Mesenchymal stem cell (in vitro differentiated cells and primary cell): ENCODE data around the gene EHF.
A peak's percentile ranks its signal among the peaks of the same experiment; 100 is the strongest.

Source experiments
- DNase-seq: peaks from one replicate; pipeline ENCODE4 v3.0.0-alpha.2; 2013
- H2AFZ ChIP-seq: one replicate; pipeline ENCODE4 v1.6.1; 2013; ENCODE audit warnings: low read depth, mild to moderate bottlenecking, control low read depth, inconsistent platforms, low read length, moderate library complexity
- H2AK5ac ChIP-seq: 2 replicates; pipeline ENCODE4 v1.6.1; 2013; ENCODE audit warnings: low read length, moderate library complexity, mild to moderate bottlenecking, inconsistent platforms; ENCODE audit not compliant: severe bottlenecking
- H2BK120ac ChIP-seq: one replicate; pipeline ENCODE4 v1.6.1; 2013; ENCODE audit warnings: low read depth, mild to moderate bottlenecking, inconsistent platforms, low read length, moderate library complexity
- H2BK12ac ChIP-seq, 2 experiments: one replicate each; pipeline ENCODE4 v1.6.1; 2013; ENCODE audit warnings: inconsistent platforms in 2 of 2, low read length in 2 of 2, mild to moderate bottlenecking in 2 of 2, moderate library complexity in 2 of 2, control low read depth in 1 of 2
- H2BK15ac ChIP-seq: one replicate; pipeline ENCODE4 v1.6.1; 2013; ENCODE audit warnings: mild to moderate bottlenecking, low read depth, inconsistent platforms; ENCODE audit not compliant: poor library complexity, severe bottlenecking
- H2BK5ac ChIP-seq: 2 replicates; pipeline ENCODE4 v1.6.1; 2013; ENCODE audit warnings: low read depth, mild to moderate bottlenecking, low read length, control low read depth, inconsistent platforms; ENCODE audit not compliant: poor library complexity, severe bottlenecking
- H3K14ac ChIP-seq, 2 experiments: one replicate each; pipeline ENCODE4 v1.6.1; 2013; ENCODE audit warnings: inconsistent platforms in 2 of 2, low read length in 2 of 2, control low read depth in 1 of 2, mild to moderate bottlenecking in 1 of 2, moderate library complexity in 1 of 2
- H3K18ac ChIP-seq, 2 experiments: one replicate each; pipeline ENCODE4 v1.6.1; 2013; ENCODE audit warnings: inconsistent platforms in 2 of 2, low read length in 2 of 2, control low read depth in 1 of 2, low read depth in 1 of 2, mild to moderate bottlenecking in 1 of 2
- H3K23ac ChIP-seq, 2 experiments: one replicate each; pipeline ENCODE4 v1.6.1; 2013; ENCODE audit warnings: inconsistent platforms in 2 of 2, low read length in 2 of 2, mild to moderate bottlenecking in 2 of 2, moderate library complexity in 2 of 2, control low read depth in 1 of 2
- H3K27ac ChIP-seq: 2 replicates; pipeline ENCODE4 v1.5.1; 2013; ENCODE audit warnings: mild to moderate bottlenecking, moderate library complexity, low read length, control low read depth, inconsistent platforms; ENCODE audit not compliant: poor library complexity, severe bottlenecking
- H3K27me3 ChIP-seq, 2 experiments: 2 replicates each; pipeline versions ENCODE4 v1.6.1 to v1.7.0; 2013; ENCODE audit warnings: low read length in 2 of 2, mild to moderate bottlenecking in 2 of 2, moderate library complexity in 2 of 2, control low read depth in 1 of 2, inconsistent platforms in 1 of 2; ENCODE audit not compliant: control insufficient read depth in 1 of 2, insufficient read depth in 1 of 2
- H3K36me3 ChIP-seq, 2 experiments: 2 replicates each; pipeline versions ENCODE4 v1.6.1 to v1.7.0; 2013; ENCODE audit warnings: low read length in 2 of 2, control low read depth in 1 of 2, inconsistent platforms in 1 of 2, low read depth in 1 of 2, mild to moderate bottlenecking in 1 of 2; ENCODE audit not compliant: insufficient read depth in 2 of 2, control insufficient read depth in 1 of 2
- H3K4ac ChIP-seq, 2 experiments: one replicate each; pipeline ENCODE4 v1.6.1; 2013; ENCODE audit warnings: inconsistent platforms in 2 of 2, low read length in 2 of 2, mild to moderate bottlenecking in 2 of 2, moderate library complexity in 2 of 2, control low read depth in 1 of 2, low read depth in 1 of 2
- H3K4me1 ChIP-seq: 2 replicates; pipeline ENCODE4 v1.6.1; 2013; ENCODE audit warnings: low read depth, low read length, control low read depth; ENCODE audit not compliant: control insufficient read depth, insufficient read depth
- H3K4me2 ChIP-seq: 2 replicates; pipeline ENCODE4 v1.6.1; 2013; ENCODE audit warnings: low read length, mild to moderate bottlenecking, inconsistent platforms; ENCODE audit not compliant: poor library complexity, severe bottlenecking
- H3K4me3 ChIP-seq, 2 experiments: 2 replicates each; pipeline versions ENCODE4 v1.5.1 to v1.7.0; 2013; ENCODE audit warnings: low read length in 2 of 2, mild to moderate bottlenecking in 2 of 2, control low read depth in 1 of 2, low read depth in 1 of 2; ENCODE audit not compliant: insufficient read depth in 1 of 2
- H3K79me1 ChIP-seq: replicated peaks from 2 replicates; pipeline ENCODE4 v1.6.1; 2013; ENCODE audit warnings: mild to moderate bottlenecking, control low read depth, low read length, inconsistent platforms; ENCODE audit not compliant: poor library complexity, severe bottlenecking
- H3K9ac ChIP-seq: 2 replicates; pipeline ENCODE4 v1.7.0; 2013; ENCODE audit warnings: mild to moderate bottlenecking, low read length, moderate library complexity
- H3K9me3 ChIP-seq: 2 replicates; pipeline ENCODE4 v1.7.0; 2013; ENCODE audit warnings: mild to moderate bottlenecking, low read length; ENCODE audit not compliant: control insufficient read depth
- H4K8ac ChIP-seq: one replicate; pipeline ENCODE4 v1.6.1; 2013; ENCODE audit warnings: inconsistent platforms, mild to moderate bottlenecking, low read length, moderate library complexity
- H4K91ac ChIP-seq: one replicate; pipeline ENCODE4 v1.6.1; 2013; ENCODE audit warnings: mild to moderate bottlenecking, low read length, inconsistent platforms
- WGBS: methylation state at CpG from one replicate; pipeline ENCODE4 v1.1.7; 2013; ENCODE audit warnings: mixed read lengths; 5-methylcytosine and 5-hydroxymethylcytosine counted together

The EHF gene

GRCh38 chr11:34646431-34646830, 25.5 kb downstream of the EHF start:
- WGBS: 98% methylated on average over 8 of the region's 8 CpGs
- Histone ChIP-seq H4K8ac (peak overlapping the region; percentile 36), H2BK120ac (no peak overlapping the region), H2BK12ac (no peak overlapping the region), H3K4me3 (no peak overlapping the region), H4K91ac (peak overlapping the region; percentile 60), H3K9ac (no peak overlapping the region), H3K4ac (no peak overlapping the region), H3K18ac (peak overlapping the region in 1 of 2 experiments; percentile 54), H3K4me1 (peaks cover 13% of the 10 kb centered on the region), H3K27ac (no peak overlapping the region), H3K79me1 (no peaks in the 10 kb centered on the region), H3K14ac (peak overlapping the region in 1 of 2 experiments; percentile 23), H3K36me3 (no peaks in the 10 kb centered on the region), H3K4me2 (no peak overlapping the region), H3K9me3 (no peaks in the 10 kb centered on the region), H2BK15ac (no peak overlapping the region), H3K27me3 (peaks cover 0 to 8% of the 10 kb centered on the region in 2 experiments), H2AFZ (no peak overlapping the region), H3K23ac (no peak overlapping the region), H2BK5ac (no peak overlapping the region), H2AK5ac (peak overlapping the region; percentile 21)
- DNase-seq: no peak

- H3K9ac ChIP-seq: no peak overlapping the region
- peaks cover 0 to 8% of the 10 kb centered on the region in 2 experiments for H3K27me3 ChIP-seq
- WGBS: 50% methylated on average over 1 of the region's 2 CpGs
- H2AFZ ChIP-seq: no peak overlapping the region
- H3K4me2 ChIP-seq: no peak overlapping the region
- H2BK12ac ChIP-seq: no peak overlapping the region
- H2BK5ac ChIP-seq: no peak overlapping the region
- H3K79me1 ChIP-seq: no peaks in the 10 kb centered on the region
- no peak overlapping the region for H3K4me3 ChIP-seq
- no peak overlapping the region for H2BK120ac ChIP-seq
- peak overlapping the region in 1 of 2 experiments; percentile 29 for H3K4ac ChIP-seq
- H3K18ac ChIP-seq: no peak overlapping the region
- no peak overlapping the region for H2AK5ac ChIP-seq
- H3K27ac ChIP-seq: no peak overlapping the region
- no peak overlapping the region for H4K8ac ChIP-seq
- H3K4me1 ChIP-seq: peaks cover 13% of the 10 kb centered on the region
- H3K36me3 ChIP-seq: no peaks in the 10 kb centered on the region
- H4K91ac ChIP-seq: no peak overlapping the region
- H2BK15ac ChIP-seq: no peak overlapping the region
- H3K9me3 ChIP-seq: no peaks in the 10 kb centered on the region
- H3K14ac ChIP-seq: no peak overlapping the region
- no peak overlapping the region for H3K23ac ChIP-seq
- peak; percentile 32 for DNase-seq
Measured at GRCh38 chr11:34647131-34647530, 26.2 kb downstream of the EHF start.

- Histone ChIP-seq H2BK15ac (no peak overlapping the region), H3K4me2 (no peak overlapping the region), H2AK5ac (peak overlapping the region; percentile 34), H2BK12ac (no peak overlapping the region), H3K27ac (no peak overlapping the region), H3K27me3 (peaks cover 0 to 4% of the 10 kb centered on the region in 2 experiments), H3K23ac (no peak overlapping the region), H3K4me1 (peaks cover 12% of the 10 kb centered on the region), H3K4me3 (no peak overlapping the region), H3K9ac (no peak overlapping the region), H3K18ac (no peak overlapping the region), H3K14ac (no peak overlapping the region), H2AFZ (no peak overlapping the region), H4K91ac (no peak overlapping the region), H3K36me3 (no peaks in the 10 kb centered on the region), H4K8ac (no peak overlapping the region), H2BK120ac (no peak overlapping the region), H2BK5ac (no peak overlapping the region), H3K4ac (peak overlapping the region in 1 of 2 experiments; percentile 29), H3K9me3 (no peaks in the 10 kb centered on the region), H3K79me1 (no peaks in the 10 kb centered on the region)
- DNase-seq: no peak
- 96% methylated on average over 3 of the region's 3 CpGs for WGBS
Measured at GRCh38 chr11:34647532-34647931, 26.6 kb downstream of the EHF start.

- H2BK120ac ChIP-seq: no peak overlapping the region
- no peak overlapping the region for H2AK5ac ChIP-seq
- no peak overlapping the region for H3K14ac ChIP-seq
- H3K23ac ChIP-seq: no peak overlapping the region
- no peak overlapping the region for H2BK15ac ChIP-seq
- H3K27ac ChIP-seq: no peak overlapping the region
- H4K91ac ChIP-seq: no peak overlapping the region
- WGBS: no CpG with 5 or more reads among the region's 1 CpG
- no peak overlapping the region for H3K4ac ChIP-seq
- H3K27me3 ChIP-seq: no peaks in the 10 kb centered on the region
- peaks cover 11% of the 10 kb centered on the region for H3K4me1 ChIP-seq
- H3K9ac ChIP-seq: no peak overlapping the region
- no peaks in the 10 kb centered on the region for H3K79me1 ChIP-seq
- H3K4me3 ChIP-seq: no peak overlapping the region
- no peak for DNase-seq
- no peak overlapping the region for H3K18ac ChIP-seq
- H2AFZ ChIP-seq: no peak overlapping the region
- no peak overlapping the region for H2BK12ac ChIP-seq
- H3K9me3 ChIP-seq: no peaks in the 10 kb centered on the region
- H3K4me2 ChIP-seq: no peak overlapping the region
- H2BK5ac ChIP-seq: no peak overlapping the region
- H4K8ac ChIP-seq: no peak overlapping the region
- H3K36me3 ChIP-seq: no peaks in the 10 kb centered on the region
Measured at GRCh38 chr11:34648036-34648435, 27.1 kb downstream of the EHF start.
